Activated naive CD4-positive, alpha-beta T cell treated with anti-CD3 and anti-CD28 coated beads, Interleukin-2, amount 50 U/mL, for 24 hours (primary cell): Measurements from ENCODE around the gene CIRBP.

ENCODE experiments used
- H3K27ac Mint-ChIP-seq: one replicate; pipeline ENCODE4 v1.8.0; 2021; ENCODE audit warnings: mild to moderate bottlenecking, mixed read lengths
- H3K27me3 Mint-ChIP-seq: one replicate; pipeline ENCODE4 v1.8.0; 2021; ENCODE audit warnings: mixed read lengths
- H3K36me3 Mint-ChIP-seq: one replicate; pipeline ENCODE4 v1.8.0; 2021; ENCODE audit warnings: mixed read lengths
- H3K4me1 Mint-ChIP-seq: one replicate; pipeline ENCODE4 v1.8.0; 2021; ENCODE audit warnings: mixed read lengths
- H3K4me3 Mint-ChIP-seq: one replicate; pipeline ENCODE4 v1.8.0; 2021; ENCODE audit warnings: mild to moderate bottlenecking, mixed read lengths
- H3K9me3 Mint-ChIP-seq: one replicate; pipeline ENCODE4 v1.8.0; 2021; ENCODE audit warnings: mixed read lengths

The CIRBP gene

GRCh38 chr19:1266916-1267476 lies 2.1 kb upstream of the CIRBP start:
- H3K4me1 Mint-ChIP-seq: peaks cover 59% of the 10 kb centered on the region
- H3K27ac Mint-ChIP-seq: peak overlapping the region; percentile 32
- H3K9me3 Mint-ChIP-seq: no peaks in the 10 kb centered on the region
- H3K4me3 Mint-ChIP-seq: peak overlapping the region; percentile 60
- H3K36me3 Mint-ChIP-seq: peaks cover 14% of the 10 kb centered on the region
- H3K27me3 Mint-ChIP-seq: no peaks in the 10 kb centered on the region

GRCh38 chr19:1267477-1268225 lies 1.5 kb upstream of the CIRBP start:
- H3K27ac Mint-ChIP-seq: peak overlapping the region; percentile 32
- no peaks in the 10 kb centered on the region for H3K27me3 Mint-ChIP-seq
- peak overlapping the region; percentile 60 for H3K4me3 Mint-ChIP-seq
- H3K4me1 Mint-ChIP-seq: peaks cover 61% of the 10 kb centered on the region
- H3K36me3 Mint-ChIP-seq: peaks cover 18% of the 10 kb centered on the region
- no peaks in the 10 kb centered on the region for H3K9me3 Mint-ChIP-seq

GRCh38 chr19:1268226-1269064 lies 687 bp upstream of the CIRBP start:
- Mint-ChIP-seq H3K36me3 (peaks cover 23% of the 10 kb centered on the region), H3K9me3 (no peaks in the 10 kb centered on the region), H3K4me1 (peaks cover 59% of the 10 kb centered on the region), H3K4me3 (peak overlapping the region; percentile 70), H3K27ac (peak overlapping the region; percentile 89), H3K27me3 (no peaks in the 10 kb centered on the region)

- H3K4me3 Mint-ChIP-seq: peak overlapping the region; percentile 92
- no peaks in the 10 kb centered on the region for H3K9me3 Mint-ChIP-seq
- H3K27ac Mint-ChIP-seq: peak overlapping the region; percentile 92
- peaks cover 63% of the 10 kb centered on the region for H3K4me1 Mint-ChIP-seq
- H3K36me3 Mint-ChIP-seq: peaks cover 27% of the 10 kb centered on the region
- no peaks in the 10 kb centered on the region for H3K27me3 Mint-ChIP-seq
These were observed 513 bp downstream of the CIRBP start for GRCh38 chr19:1269478-1270212.

GRCh38 chr19:1270213-1270853 lies 1.2 kb downstream of the CIRBP start:
- Mint-ChIP-seq H3K4me3 (peak overlapping the region; percentile 92), H3K36me3 (peaks cover 27% of the 10 kb centered on the region), H3K27ac (peak overlapping the region; percentile 92), H3K9me3 (no peaks in the 10 kb centered on the region), H3K4me1 (peaks cover 59% of the 10 kb centered on the region), H3K27me3 (no peaks in the 10 kb centered on the region)

- Mint-ChIP-seq H3K27me3 (no peaks in the 10 kb centered on the region), H3K4me1 (peaks cover 54% of the 10 kb centered on the region), H3K36me3 (peaks cover 27% of the 10 kb centered on the region), H3K9me3 (no peaks in the 10 kb centered on the region), H3K4me3 (peak overlapping the region; percentile 92), H3K27ac (peak overlapping the region; percentile 90)
These were observed 1.9 kb downstream of the CIRBP start for GRCh38 chr19:1270854-1271527.

- Mint-ChIP-seq H3K4me3 (peak overlapping the region; percentile 92), H3K36me3 (peaks cover 27% of the 10 kb centered on the region), H3K9me3 (no peaks in the 10 kb centered on the region), H3K4me1 (peaks cover 55% of the 10 kb centered on the region), H3K27me3 (no peaks in the 10 kb centered on the region), H3K27ac (peak overlapping the region; percentile 90)
These were observed 2.6 kb downstream of the CIRBP start for GRCh38 chr19:1271528-1272422.

GRCh38 chr19:1272423-1273262 lies 3.5 kb downstream of the CIRBP start:
- Mint-ChIP-seq H3K4me3 (peak overlapping the region; percentile 52), H3K36me3 (peaks cover 27% of the 10 kb centered on the region), H3K9me3 (no peaks in the 10 kb centered on the region), H3K4me1 (peaks cover 53% of the 10 kb centered on the region), H3K27ac (peak overlapping the region; percentile 74), H3K27me3 (no peaks in the 10 kb centered on the region)

GRCh38 chr19:1273263-1274041 lies 4.3 kb downstream of the CIRBP start:
- H3K36me3 Mint-ChIP-seq: peaks cover 27% of the 10 kb centered on the region
- peak overlapping the region; percentile 48 for H3K27ac Mint-ChIP-seq
- no peaks in the 10 kb centered on the region for H3K9me3 Mint-ChIP-seq
- no peaks in the 10 kb centered on the region for H3K27me3 Mint-ChIP-seq
- H3K4me1 Mint-ChIP-seq: peaks cover 52% of the 10 kb centered on the region
- peak overlapping the region; percentile 72 for H3K4me3 Mint-ChIP-seq

GRCh38 chr19:1274081-1274851 lies 5.1 kb downstream of the CIRBP start:
- peaks cover 27% of the 10 kb centered on the region for H3K36me3 Mint-ChIP-seq
- peaks cover 47% of the 10 kb centered on the region for H3K4me1 Mint-ChIP-seq
- H3K27me3 Mint-ChIP-seq: no peaks in the 10 kb centered on the region
- peak overlapping the region; percentile 70 for H3K27ac Mint-ChIP-seq
- H3K9me3 Mint-ChIP-seq: no peaks in the 10 kb centered on the region
- H3K4me3 Mint-ChIP-seq: peak overlapping the region; percentile 74

GRCh38 chr19:1274852-1275259 lies 5.7 kb downstream of the CIRBP start:
- peaks cover 52% of the 10 kb centered on the region for H3K4me1 Mint-ChIP-seq
- peak overlapping the region; percentile 74 for H3K4me3 Mint-ChIP-seq
- H3K27me3 Mint-ChIP-seq: no peaks in the 10 kb centered on the region
- H3K9me3 Mint-ChIP-seq: no peaks in the 10 kb centered on the region
- no peak overlapping the region for H3K27ac Mint-ChIP-seq
- H3K36me3 Mint-ChIP-seq: peaks cover 30% of the 10 kb centered on the region
